ENCODE measurements around the gene RUFY4. TPM values are rescaled to one million over a fixed set of nuclear protein-coding genes. Genes with fewer than 3 reads are reported as not detected.

Gene RUFY4
- total and polyA plus RNA-seq, 3 donors from 2014 or later, result 0.17 to 0.39 (median 0.37) TPM

GRCh38 chr2:218071218-218071937 lies 2.3 kb downstream of the RUFY4 start:
- Histone ChIP-seq H3K27me3 (no peaks in the 10 kb centered on the region), H3K4me3 (no peak overlapping the region), H3K4me1 (no peaks in the 10 kb centered on the region), H3K36me3 (ENCODE audit: low read depth, missing control alignments) (no peaks in the 10 kb centered on the region), H3K27ac (no peak overlapping the region), H3K9me3 (no peaks in the 10 kb centered on the region)
- intact Hi-C loops (cut with DNase I; ENCODE audit: low total_unique reads), result no loop called here
- TF ChIP-seq POLR2A (IDR thresholded peaks at IDR 0.05) (no peak), CTCF (IDR thresholded peaks at IDR 0.05) (no peak)
- DNase-seq, result no peak
- 71 to 80% methylated on average over 13 of the region's 13 CpGs for WGBS, 2 donors

DNA sequence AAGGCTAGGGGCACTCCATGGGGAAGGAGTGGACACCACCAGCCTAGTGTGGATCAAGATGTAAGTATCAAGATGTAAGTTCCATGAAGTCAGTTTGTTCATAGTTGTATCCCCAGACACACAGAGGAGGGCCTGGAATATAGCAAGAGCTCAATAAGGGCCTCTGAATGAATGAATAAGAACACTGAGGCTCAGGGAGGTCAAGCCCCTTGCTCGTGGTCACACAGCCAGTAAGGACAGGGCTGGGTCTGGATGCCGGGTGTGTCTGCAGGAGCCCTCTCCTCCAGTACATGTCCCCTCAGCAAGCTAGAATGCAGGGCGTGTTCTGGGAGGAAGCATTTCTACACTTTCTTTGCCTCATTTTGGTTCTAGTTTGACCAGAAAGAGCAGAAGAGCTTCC lies 2.9 kb downstream of the RUFY4 start:
- no peak overlapping the region for H3K4me3 ChIP-seq
- H3K4me1 ChIP-seq, result no peaks in the 10 kb centered on the region
- TF ChIP-seq CTCF (IDR thresholded peaks at IDR 0.05) (no peak), POLR2A (IDR thresholded peaks at IDR 0.05) (no peak)
- no peaks in the 10 kb centered on the region for H3K36me3 ChIP-seq (ENCODE audit: low read depth, missing control alignments)
- H3K27me3 ChIP-seq, result no peaks in the 10 kb centered on the region
- H3K9me3 ChIP-seq, result no peaks in the 10 kb centered on the region
- WGBS, 2 donors, result 76 to 90% methylated on average over 3 of the region's 3 CpGs
- no peak overlapping the region for H3K27ac ChIP-seq
- DNase-seq, result no peak
- intact Hi-C loops (cut with DNase I; ENCODE audit: low total_unique reads), result no loop called here

- intact Hi-C loops (cut with DNase I; ENCODE audit: low total_unique reads), result no loop called here
- no peak for DNase-seq
- H3K36me3 ChIP-seq (ENCODE audit: low read depth, missing control alignments), result no peaks in the 10 kb centered on the region
- H3K4me3 ChIP-seq, result no peak overlapping the region
- no peak overlapping the region for H3K27ac ChIP-seq
- 89 to 91% methylated on average over 7 to 8 of the region's 8 CpGs for WGBS, 2 donors
- no peaks in the 10 kb centered on the region for H3K4me1 ChIP-seq
- TF ChIP-seq POLR2A (IDR thresholded peaks at IDR 0.05), result no peak
- TF ChIP-seq CTCF (IDR thresholded peaks at IDR 0.05), result no peak
- H3K27me3 ChIP-seq, result no peaks in the 10 kb centered on the region
- no peaks in the 10 kb centered on the region for H3K9me3 ChIP-seq
Observed at GRCh38 chr2:218072478-218073024, 3.5 kb downstream of the RUFY4 start.

DNA sequence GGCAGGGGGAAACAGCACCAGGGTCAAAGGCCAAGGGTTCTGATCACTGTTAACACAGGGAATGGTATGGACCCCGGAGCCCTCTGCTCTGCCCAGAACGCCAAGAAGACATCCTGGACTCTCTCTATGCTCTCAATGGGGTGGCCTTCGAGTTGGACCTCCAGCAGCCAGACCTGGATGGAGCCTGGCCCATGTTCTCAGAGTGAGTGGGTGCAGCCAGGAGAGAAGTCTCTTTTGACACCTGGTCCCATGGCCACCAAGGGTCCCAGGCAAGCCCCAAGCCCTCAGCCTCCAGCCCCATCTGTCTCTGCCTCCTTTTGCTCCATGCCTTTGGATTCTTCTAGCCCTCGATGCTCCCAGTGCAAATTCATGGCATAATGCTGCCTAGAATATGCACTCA lies 4.1 kb downstream of the RUFY4 start:
- TF ChIP-seq POLR2A (IDR thresholded peaks at IDR 0.05), result no peak
- no peak for TF ChIP-seq CTCF (IDR thresholded peaks at IDR 0.05)
- Histone ChIP-seq H3K27ac (no peak overlapping the region), H3K36me3 (ENCODE audit: low read depth, missing control alignments) (no peaks in the 10 kb centered on the region), H3K4me1 (no peaks in the 10 kb centered on the region), H3K9me3 (no peaks in the 10 kb centered on the region), H3K27me3 (no peaks in the 10 kb centered on the region), H3K4me3 (no peak overlapping the region)
- intact Hi-C loops (cut with DNase I; ENCODE audit: low total_unique reads), result no loop called here
- no peak for DNase-seq
- 91% methylated on average over 1 to 4 of the region's 4 CpGs for WGBS, 2 donors

- 81 to 86% methylated on average over 7 of the region's 7 CpGs for WGBS, 2 donors
- Histone ChIP-seq H3K9me3 (no peaks in the 10 kb centered on the region), H3K4me3 (no peak overlapping the region), H3K27me3 (no peaks in the 10 kb centered on the region), H3K4me1 (no peaks in the 10 kb centered on the region), H3K36me3 (ENCODE audit: low read depth, missing control alignments) (no peaks in the 10 kb centered on the region), H3K27ac (no peak overlapping the region)
- TF ChIP-seq POLR2A (IDR thresholded peaks at IDR 0.05) (no peak), CTCF (IDR thresholded peaks at IDR 0.05) (peak in 2 of 3 experiments; percentile 8 to 18)
- intact Hi-C loops (cut with DNase I; ENCODE audit: low total_unique reads), result no loop called here
- DNase-seq, result no peak
Observed at GRCh38 chr2:218074031-218074430, 5.0 kb downstream of the RUFY4 start.

Measured in testis (tissue), 3 donors.